Measurements from ENCODE around the gene HOXB4. TPM values are rescaled to one million over a fixed set of nuclear protein-coding genes. Genes with fewer than 3 reads are reported as not detected.

Gene HOXB4
- polyA plus RNA-seq, 2 donors, result 1.8 to 4.2 TPM

DNA sequence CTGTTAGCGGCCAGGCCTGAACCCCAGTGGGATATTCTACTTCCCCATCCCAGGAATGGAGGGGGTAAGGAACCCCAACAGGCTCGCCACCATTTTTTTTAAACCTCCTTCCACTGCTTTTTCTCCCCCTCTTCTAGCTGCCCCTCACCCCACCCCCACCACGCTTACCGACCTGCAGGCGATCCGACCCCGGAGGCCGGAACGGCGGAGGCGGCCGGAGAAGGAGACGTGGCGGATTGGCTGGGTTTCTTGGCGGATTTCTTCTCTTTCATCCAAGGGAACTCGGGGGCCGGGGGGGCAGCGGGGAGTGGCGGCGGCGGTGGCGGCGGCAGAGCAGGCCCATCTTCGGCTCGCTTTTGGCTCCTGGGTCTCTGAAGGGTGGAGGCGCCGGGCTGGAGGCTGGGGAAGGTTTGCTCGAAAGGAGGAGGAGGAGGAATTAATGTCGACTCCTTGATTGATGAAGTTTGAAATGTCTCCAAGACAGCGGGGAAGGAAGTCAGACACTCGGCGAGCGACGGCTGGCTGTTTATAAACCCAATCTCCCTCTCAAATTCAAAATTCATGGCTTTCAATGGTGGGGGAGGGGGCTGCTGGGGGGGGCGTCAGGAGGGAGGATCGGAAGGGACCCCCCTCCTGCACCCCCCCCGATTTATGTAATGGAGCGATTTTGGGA is 33.7 kb downstream of the HOXB4 start:
- Histone ChIP-seq H3K9me3 (ENCODE audit: control insufficient read depth in 2 of 2, insufficient read depth in 1 of 2, low read depth in 1 of 2, low read length in 1 of 2) (no peaks in the 10 kb centered on the region), H3K36me3 (ENCODE audit: control insufficient read depth in 2 of 2, insufficient read depth in 2 of 2, low read length in 1 of 2) (no peaks in the 10 kb centered on the region), H3K4me3 (ENCODE audit: low read depth in 1 of 2, low read length in 2 of 2) (peak overlapping the region; percentile 77 to 83), H3K4me1 (ENCODE audit: control insufficient read depth in 2 of 2, insufficient read depth in 2 of 2, low read length in 1 of 2) (no peaks in the 10 kb centered on the region), H3K27ac (ENCODE audit: low read depth in 2 of 2, low read length in 1 of 2) (peak overlapping the region; percentile 91 to 96), H3K27me3 (ENCODE audit: control insufficient read depth in 1 of 2, insufficient read depth in 2 of 2, low read length in 2 of 2) (no peaks in the 10 kb centered on the region)
- WGBS, 2 donors, result 3 to 8% methylated on average over 38 of the region's 38 CpGs

- H3K4me3 ChIP-seq (ENCODE audit: low read depth in 1 of 2, low read length in 2 of 2), result peak overlapping the region; percentile 77 to 83
- no peaks in the 10 kb centered on the region for H3K36me3 ChIP-seq (ENCODE audit: control insufficient read depth in 2 of 2, insufficient read depth in 2 of 2, low read length in 1 of 2)
- H3K4me1 ChIP-seq (ENCODE audit: control insufficient read depth in 2 of 2, insufficient read depth in 2 of 2, low read length in 1 of 2), result no peaks in the 10 kb centered on the region
- no peaks in the 10 kb centered on the region for H3K27me3 ChIP-seq (ENCODE audit: control insufficient read depth in 1 of 2, insufficient read depth in 2 of 2, low read length in 2 of 2)
- no peaks in the 10 kb centered on the region for H3K9me3 ChIP-seq (ENCODE audit: control insufficient read depth in 2 of 2, insufficient read depth in 1 of 2, low read depth in 1 of 2, low read length in 1 of 2)
- peak overlapping the region; percentile 91 to 96 for H3K27ac ChIP-seq (ENCODE audit: low read depth in 2 of 2, low read length in 1 of 2)
- 2 to 6% methylated on average over 18 to 20 of the region's 20 CpGs for WGBS, 2 donors
Observed at GRCh38 chr17:48543854-48544348, 34.2 kb downstream of the HOXB4 start.

DNA sequence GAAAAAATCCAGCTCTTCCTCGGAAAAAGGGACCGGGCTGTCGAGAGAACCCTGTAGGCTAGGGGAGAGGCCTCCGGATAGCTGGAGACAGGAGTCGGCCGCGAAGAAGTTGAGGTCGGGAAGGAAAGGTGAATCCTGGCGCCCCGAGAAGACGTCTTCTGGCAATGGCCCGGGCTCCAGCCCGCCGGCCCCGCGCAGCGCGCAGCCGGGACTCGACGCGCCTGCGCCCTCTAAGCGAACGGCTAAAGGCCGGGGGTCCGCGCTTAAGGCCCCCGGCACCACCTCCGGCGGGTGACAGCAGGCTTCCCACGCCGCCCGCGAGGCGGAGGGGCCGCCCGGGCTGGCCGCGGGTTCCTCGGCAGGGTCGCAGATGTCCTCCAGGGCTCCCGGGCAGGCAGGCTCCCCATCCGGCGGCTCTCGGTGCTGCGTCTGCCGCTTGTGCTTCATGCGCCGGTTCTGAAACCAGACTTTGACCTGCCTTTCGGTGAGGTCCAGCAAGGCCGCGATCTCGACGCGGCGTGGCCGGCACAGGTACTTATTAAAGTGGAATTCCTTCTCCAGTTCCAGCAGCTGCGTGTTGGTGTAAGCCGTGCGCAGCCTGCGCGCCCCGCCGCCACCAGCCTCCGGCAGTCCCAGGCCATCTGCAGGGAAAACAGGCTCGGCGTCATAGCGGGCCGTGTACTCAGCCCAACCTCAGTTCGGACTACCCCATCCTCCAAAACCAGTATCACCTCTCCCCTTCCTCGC is 34.9 kb downstream of the HOXB4 start:
- Histone ChIP-seq H3K4me1 (ENCODE audit: control insufficient read depth in 2 of 2, insufficient read depth in 2 of 2, low read length in 1 of 2) (no peaks in the 10 kb centered on the region), H3K27me3 (ENCODE audit: control insufficient read depth in 1 of 2, insufficient read depth in 2 of 2, low read length in 2 of 2) (no peaks in the 10 kb centered on the region), H3K36me3 (ENCODE audit: control insufficient read depth in 2 of 2, insufficient read depth in 2 of 2, low read length in 1 of 2) (no peaks in the 10 kb centered on the region), H3K9me3 (ENCODE audit: control insufficient read depth in 2 of 2, insufficient read depth in 1 of 2, low read depth in 1 of 2, low read length in 1 of 2) (no peaks in the 10 kb centered on the region), H3K27ac (ENCODE audit: low read depth in 2 of 2, low read length in 1 of 2) (peak overlapping the region; percentile 91 to 96), H3K4me3 (ENCODE audit: low read depth in 1 of 2, low read length in 2 of 2) (peak overlapping the region; percentile 77 to 83)
- 1% methylated on average over 68 to 72 of the region's 72 CpGs for WGBS, 2 donors

DNA sequence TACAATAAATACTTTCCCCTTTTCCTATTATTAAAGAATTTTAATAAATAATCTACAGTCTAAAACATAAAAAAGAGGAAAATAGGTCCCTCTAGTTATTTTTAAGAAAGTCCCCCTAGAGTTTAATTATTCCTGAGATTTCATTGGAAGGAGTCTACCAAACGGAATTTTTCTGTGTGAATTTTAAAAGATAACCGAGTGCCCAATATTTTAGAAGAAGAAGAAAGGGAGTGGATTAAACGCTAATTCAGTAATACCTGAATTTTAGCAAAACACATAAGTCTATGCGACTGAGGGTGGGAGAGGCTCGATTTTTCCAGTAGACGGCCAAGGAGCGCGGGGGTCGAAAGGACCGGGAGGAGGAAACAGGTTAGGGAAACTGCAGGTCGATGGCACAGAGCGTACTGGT is 35.4 kb downstream of the HOXB4 start:
- Histone ChIP-seq H3K4me1 (ENCODE audit: control insufficient read depth in 2 of 2, insufficient read depth in 2 of 2, low read length in 1 of 2) (no peaks in the 10 kb centered on the region), H3K27ac (ENCODE audit: low read depth in 2 of 2, low read length in 1 of 2) (peak overlapping the region; percentile 91 to 98), H3K27me3 (ENCODE audit: control insufficient read depth in 1 of 2, insufficient read depth in 2 of 2, low read length in 2 of 2) (no peaks in the 10 kb centered on the region), H3K4me3 (ENCODE audit: low read depth in 1 of 2, low read length in 2 of 2) (peak overlapping the region; percentile 77 to 83), H3K36me3 (ENCODE audit: control insufficient read depth in 2 of 2, insufficient read depth in 2 of 2, low read length in 1 of 2) (no peaks in the 10 kb centered on the region), H3K9me3 (ENCODE audit: control insufficient read depth in 2 of 2, insufficient read depth in 1 of 2, low read depth in 1 of 2, low read length in 1 of 2) (no peaks in the 10 kb centered on the region)
- WGBS, 2 donors, result 5 to 7% methylated on average over 12 of the region's 12 CpGs

DNA sequence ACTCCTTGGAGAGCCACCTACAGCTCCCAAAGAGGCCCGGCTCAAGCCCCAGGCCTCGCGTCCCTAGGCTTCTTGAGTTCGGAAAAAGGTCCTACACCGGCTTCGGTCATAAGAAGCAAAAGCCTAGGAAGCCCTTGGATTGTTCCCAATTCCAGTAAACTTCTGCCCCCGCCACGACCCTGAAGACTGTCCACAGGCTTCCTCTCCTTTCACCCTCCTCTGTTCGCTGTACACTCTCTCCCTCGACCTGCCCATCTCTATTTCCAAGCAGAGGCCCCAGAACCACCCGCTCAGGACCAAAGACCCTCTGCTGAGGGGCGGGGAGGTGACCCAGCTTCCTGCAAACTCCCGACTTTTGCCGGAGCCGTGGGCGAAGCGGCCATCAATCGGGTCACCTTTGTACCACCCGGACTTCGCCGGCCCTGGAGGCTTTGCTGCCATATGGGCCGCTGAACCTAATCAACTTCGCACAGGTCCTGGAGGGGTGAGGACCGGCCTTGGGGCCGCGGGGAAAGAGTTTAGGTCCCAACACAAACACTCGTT is 36.0 kb downstream of the HOXB4 start:
- Histone ChIP-seq H3K36me3 (ENCODE audit: control insufficient read depth in 2 of 2, insufficient read depth in 2 of 2, low read length in 1 of 2) (no peaks in the 10 kb centered on the region), H3K27ac (ENCODE audit: low read depth in 2 of 2, low read length in 1 of 2) (peak overlapping the region; percentile 98), H3K9me3 (ENCODE audit: control insufficient read depth in 2 of 2, insufficient read depth in 1 of 2, low read depth in 1 of 2, low read length in 1 of 2) (no peaks in the 10 kb centered on the region), H3K4me3 (ENCODE audit: low read depth in 1 of 2, low read length in 2 of 2) (peak overlapping the region; percentile 53 to 83), H3K4me1 (ENCODE audit: control insufficient read depth in 2 of 2, insufficient read depth in 2 of 2, low read length in 1 of 2) (no peaks in the 10 kb centered on the region), H3K27me3 (ENCODE audit: control insufficient read depth in 1 of 2, insufficient read depth in 2 of 2, low read length in 2 of 2) (no peaks in the 10 kb centered on the region)
- 11 to 13% methylated on average over 27 of the region's 27 CpGs for WGBS, 2 donors

DNA sequence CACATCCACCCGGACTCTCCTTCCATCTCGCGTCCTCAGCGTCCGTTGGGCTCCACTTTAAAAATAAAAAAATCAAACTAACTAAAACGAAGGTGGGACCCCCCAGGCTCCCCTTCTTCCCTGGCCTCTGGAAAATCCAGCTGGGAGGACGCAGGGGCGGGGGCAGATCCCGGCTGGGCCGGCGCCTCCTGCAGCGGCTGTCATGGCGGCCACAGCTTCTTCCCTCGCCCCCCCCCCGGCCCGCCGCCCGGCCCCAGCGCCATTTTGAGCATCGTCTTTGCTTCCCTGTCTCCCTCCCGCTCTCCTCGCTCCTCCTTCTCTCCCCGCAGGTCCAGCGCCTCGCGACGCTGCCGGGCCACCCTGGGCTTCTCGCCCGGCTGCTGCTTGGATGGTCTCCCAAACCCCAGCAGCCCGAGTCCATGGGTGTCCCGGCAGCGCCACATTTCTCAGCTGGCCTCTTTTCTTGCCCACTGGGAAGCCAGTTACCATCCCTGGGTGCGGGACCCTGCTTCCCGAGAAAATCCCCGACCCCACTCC is 36.5 kb downstream of the HOXB4 start:
- 4 to 6% methylated on average over 26 to 35 of the region's 36 CpGs for WGBS, 2 donors
- no peaks in the 10 kb centered on the region for H3K9me3 ChIP-seq (ENCODE audit: control insufficient read depth in 2 of 2, insufficient read depth in 1 of 2, low read depth in 1 of 2, low read length in 1 of 2)
- H3K4me1 ChIP-seq (ENCODE audit: control insufficient read depth in 2 of 2, insufficient read depth in 2 of 2, low read length in 1 of 2), result no peaks in the 10 kb centered on the region
- peak overlapping the region; percentile 98 for H3K27ac ChIP-seq (ENCODE audit: low read depth in 2 of 2, low read length in 1 of 2)
- H3K27me3 ChIP-seq (ENCODE audit: control insufficient read depth in 1 of 2, insufficient read depth in 2 of 2, low read length in 2 of 2), result no peaks in the 10 kb centered on the region
- peak overlapping the region; percentile 53 to 83 for H3K4me3 ChIP-seq (ENCODE audit: low read depth in 1 of 2, low read length in 2 of 2)
- no peaks in the 10 kb centered on the region for H3K36me3 ChIP-seq (ENCODE audit: control insufficient read depth in 2 of 2, insufficient read depth in 2 of 2, low read length in 1 of 2)

DNA sequence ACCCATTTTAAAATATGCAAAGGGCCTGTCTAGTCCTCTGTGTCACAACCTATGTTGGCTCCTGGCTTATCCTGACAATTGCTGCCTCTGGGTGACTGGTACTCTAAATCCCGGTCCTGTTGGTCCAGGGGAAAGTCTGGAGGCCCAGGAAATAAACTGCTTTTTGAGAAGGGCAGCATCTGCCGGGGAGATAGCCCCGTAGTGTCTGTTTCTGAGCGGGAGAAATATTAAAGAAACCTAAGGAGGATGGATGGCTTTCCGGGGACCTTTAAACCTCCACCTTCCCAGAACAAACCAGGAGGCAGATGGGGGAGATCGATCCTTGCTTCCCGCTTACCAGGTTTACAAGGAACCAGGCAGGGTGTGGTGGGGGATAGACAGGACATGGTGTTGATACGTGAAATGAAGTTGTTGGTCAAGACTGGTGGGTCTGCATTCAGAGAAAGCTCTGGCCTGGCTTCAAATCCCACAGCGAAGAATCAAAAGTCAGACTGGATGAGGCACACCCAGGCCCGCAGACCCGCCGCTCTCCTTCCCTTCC is 37.0 kb downstream of the HOXB4 start:
- no peaks in the 10 kb centered on the region for H3K4me1 ChIP-seq (ENCODE audit: control insufficient read depth in 2 of 2, insufficient read depth in 2 of 2, low read length in 1 of 2)
- peak overlapping the region; percentile 98 for H3K27ac ChIP-seq (ENCODE audit: low read depth in 2 of 2, low read length in 1 of 2)
- peak overlapping the region; percentile 53 to 83 for H3K4me3 ChIP-seq (ENCODE audit: low read depth in 1 of 2, low read length in 2 of 2)
- no peaks in the 10 kb centered on the region for H3K36me3 ChIP-seq (ENCODE audit: control insufficient read depth in 2 of 2, insufficient read depth in 2 of 2, low read length in 1 of 2)
- no peaks in the 10 kb centered on the region for H3K27me3 ChIP-seq (ENCODE audit: control insufficient read depth in 1 of 2, insufficient read depth in 2 of 2, low read length in 2 of 2)
- 24 to 26% methylated on average over 12 of the region's 12 CpGs for WGBS, 2 donors
- no peaks in the 10 kb centered on the region for H3K9me3 ChIP-seq (ENCODE audit: control insufficient read depth in 2 of 2, insufficient read depth in 1 of 2, low read depth in 1 of 2, low read length in 1 of 2)

DNA sequence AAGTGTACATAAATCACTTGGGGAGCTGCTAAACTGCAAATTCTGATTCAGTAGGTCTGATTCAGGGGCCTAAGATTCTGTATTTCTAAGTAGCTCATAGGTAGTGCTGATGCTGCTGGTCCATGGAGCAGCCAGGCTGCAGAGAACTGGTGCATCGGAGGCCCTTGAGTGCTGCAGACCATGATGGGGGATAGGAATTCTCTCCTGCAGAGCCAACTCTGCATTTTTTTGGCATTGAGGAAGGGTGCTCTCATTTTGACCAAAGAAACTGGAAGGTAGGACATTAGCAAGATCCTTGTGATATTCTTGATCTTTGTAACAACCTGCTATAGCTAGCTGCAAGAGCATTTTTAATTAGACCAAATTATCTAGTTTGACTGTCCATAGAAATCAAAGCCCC is 37.9 kb downstream of the HOXB4 start:
- no peaks in the 10 kb centered on the region for H3K27me3 ChIP-seq (ENCODE audit: control insufficient read depth in 1 of 2, insufficient read depth in 2 of 2, low read length in 2 of 2)
- no peaks in the 10 kb centered on the region for H3K9me3 ChIP-seq (ENCODE audit: control insufficient read depth in 2 of 2, insufficient read depth in 1 of 2, low read depth in 1 of 2, low read length in 1 of 2)
- 83 to 87% methylated on average over 1 of the region's 1 CpG for WGBS, 2 donors
- H3K4me1 ChIP-seq (ENCODE audit: control insufficient read depth in 2 of 2, insufficient read depth in 2 of 2, low read length in 1 of 2), result no peaks in the 10 kb centered on the region
- no peaks in the 10 kb centered on the region for H3K36me3 ChIP-seq (ENCODE audit: control insufficient read depth in 2 of 2, insufficient read depth in 2 of 2, low read length in 1 of 2)
- no peak overlapping the region for H3K4me3 ChIP-seq (ENCODE audit: low read depth in 1 of 2, low read length in 2 of 2)
- no peak overlapping the region for H3K27ac ChIP-seq (ENCODE audit: low read depth in 2 of 2, low read length in 1 of 2)

DNA sequence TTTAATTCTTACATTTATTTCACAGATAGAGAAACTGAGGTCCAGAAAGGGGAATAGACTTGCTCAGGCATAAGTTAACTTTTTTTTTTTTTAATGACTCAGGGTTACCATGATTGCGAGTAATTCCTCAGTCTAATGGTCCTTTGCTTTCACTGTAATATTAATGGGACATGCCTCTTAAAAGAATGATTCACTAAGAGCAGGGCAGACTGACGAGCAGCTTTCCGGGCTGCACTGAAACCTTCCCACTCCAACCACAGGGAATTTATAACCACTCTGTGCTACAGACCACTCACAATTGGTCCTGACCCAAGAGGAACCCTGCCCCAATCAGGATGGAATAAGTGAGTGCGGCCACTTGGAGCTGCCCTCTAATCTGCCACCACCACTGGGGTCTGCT is 39.0 kb downstream of the HOXB4 start:
- Histone ChIP-seq H3K4me1 (ENCODE audit: control insufficient read depth in 2 of 2, insufficient read depth in 2 of 2, low read length in 1 of 2) (no peaks in the 10 kb centered on the region), H3K36me3 (ENCODE audit: control insufficient read depth in 2 of 2, insufficient read depth in 2 of 2, low read length in 1 of 2) (no peaks in the 10 kb centered on the region), H3K27ac (ENCODE audit: low read depth in 2 of 2, low read length in 1 of 2) (no peak overlapping the region), H3K4me3 (ENCODE audit: low read depth in 1 of 2, low read length in 2 of 2) (no peak overlapping the region), H3K27me3 (ENCODE audit: control insufficient read depth in 1 of 2, insufficient read depth in 2 of 2, low read length in 2 of 2) (no peaks in the 10 kb centered on the region), H3K9me3 (ENCODE audit: control insufficient read depth in 2 of 2, insufficient read depth in 1 of 2, low read depth in 1 of 2, low read length in 1 of 2) (no peaks in the 10 kb centered on the region)
- 72 to 75% methylated on average over 4 of the region's 4 CpGs for WGBS, 2 donors

Measured in esophagus (tissue), 2 donors.